GM23338 (cell line): ENCODE results near the gene CEP170B.

Experiments
- CREB1 ChIP-seq: fragments of 250-450 bp; sonication (Bioruptor Pico); IDR thresholded peaks from 2 replicates; pipeline ENCODE4 v1.5.0; 2020; ENCODE audit warnings: low read depth, mild to moderate bottlenecking, moderate library complexity
- CTCF ChIP-seq, 2 experiments: fragments of 200-600 bp in 1 of 2; sonication (generic) in 1 of 2; conservative IDR thresholded peaks; 2 replicates each; pipeline versions ENCODE4 v1.5.1 to v1.6.1; 2016 to 2017; ENCODE audit warnings: antibody characterized with exemption in 2 of 2, low read depth in 2 of 2, mild to moderate bottlenecking in 2 of 2, moderate library complexity in 1 of 2
- ETS1 ChIP-seq: IDR thresholded peaks from 2 replicates; pipeline ENCODE4 v1.6.1; 2016; ENCODE audit warnings: antibody characterized with exemption
- EZH2 ChIP-seq: fragments of 200-600 bp; sonication (generic); IDR thresholded peaks from one replicate; pipeline ENCODE4 v1.8.0; 2017; ENCODE audit warnings: antibody characterized with exemption, mild to moderate bottlenecking, low read depth; ENCODE audit not compliant: unreplicated experiment
- EZH2phosphoT487 ChIP-seq: fragments of 200-600 bp; sonication (generic); IDR thresholded peaks from one replicate; pipeline ENCODE4 v1.8.1; 2018; ENCODE audit warnings: antibody characterized with exemption; ENCODE audit not compliant: unreplicated experiment
- JUNB ChIP-seq: IDR thresholded peaks from one replicate; pipeline ENCODE4 v1.6.1; 2016; ENCODE audit warnings: antibody characterized with exemption; ENCODE audit not compliant: unreplicated experiment
- POLR2AphosphoS5 ChIP-seq: IDR thresholded peaks from 2 replicates; pipeline ENCODE4 v1.6.1; 2016; ENCODE audit warnings: antibody characterized with exemption, low read depth
- REST ChIP-seq: IDR thresholded peaks from one replicate; pipeline ENCODE4 v1.6.1; 2018; ENCODE audit warnings: antibody characterized with exemption; ENCODE audit not compliant: unreplicated experiment

GRCh38 chr14:104917116-104917515 is 52.0 kb downstream of the CEP170B start:
- TF ChIP-seq CREB1 (CRISPR knock-in tag) (no peak), EZH2 (no peak), CTCF (conservative IDR thresholded peaks at IDR 0.05; ENCODE audit: low read depth in 2 of 2) (no peak), POLR2AphosphoS5 (no peak), REST (no peak), JUNB (no peak), EZH2phosphoT487 (no peak), ETS1 (no peak)
